Measurements from ENCODE around the gene DUSP18. TPM values are rescaled to one million over a fixed set of nuclear protein-coding genes. Genes with fewer than 3 reads are reported as not detected.
A peak's percentile ranks its signal among the peaks of the same experiment; 100 is the strongest.
"Not testable (repeated sequence)": the region's sequence is repeated elsewhere in the genome, so short reads cannot be mapped to it uniquely, and the experiment has no call there.

The DUSP18 gene
- total RNA-seq, result 1 to 10 TPM; 1.3 to 2.3 TPM
- polyA plus RNA-seq, result 1 to 10 TPM; 1.0 to 1.9 TPM

- peak within 1 kb of the TSS; percentile 44 to 77 (median 76) for H3K4me3 ChIP-seq (ENCODE audit: low read depth in 1 of 3, low read length in 3 of 3)
- no peaks in the 10 kb centered on the region for H3K27me3 ChIP-seq (ENCODE audit: control insufficient read depth in 4 of 4, insufficient read depth in 4 of 4, low read length in 3 of 4)
- peak within 1 kb of the TSS in 1 of 2 donors; percentile 32 for H3K9ac ChIP-seq (ENCODE audit: low read depth in 1 of 2, low read length in 2 of 2)
- TF ChIP-seq, protein P1, sequence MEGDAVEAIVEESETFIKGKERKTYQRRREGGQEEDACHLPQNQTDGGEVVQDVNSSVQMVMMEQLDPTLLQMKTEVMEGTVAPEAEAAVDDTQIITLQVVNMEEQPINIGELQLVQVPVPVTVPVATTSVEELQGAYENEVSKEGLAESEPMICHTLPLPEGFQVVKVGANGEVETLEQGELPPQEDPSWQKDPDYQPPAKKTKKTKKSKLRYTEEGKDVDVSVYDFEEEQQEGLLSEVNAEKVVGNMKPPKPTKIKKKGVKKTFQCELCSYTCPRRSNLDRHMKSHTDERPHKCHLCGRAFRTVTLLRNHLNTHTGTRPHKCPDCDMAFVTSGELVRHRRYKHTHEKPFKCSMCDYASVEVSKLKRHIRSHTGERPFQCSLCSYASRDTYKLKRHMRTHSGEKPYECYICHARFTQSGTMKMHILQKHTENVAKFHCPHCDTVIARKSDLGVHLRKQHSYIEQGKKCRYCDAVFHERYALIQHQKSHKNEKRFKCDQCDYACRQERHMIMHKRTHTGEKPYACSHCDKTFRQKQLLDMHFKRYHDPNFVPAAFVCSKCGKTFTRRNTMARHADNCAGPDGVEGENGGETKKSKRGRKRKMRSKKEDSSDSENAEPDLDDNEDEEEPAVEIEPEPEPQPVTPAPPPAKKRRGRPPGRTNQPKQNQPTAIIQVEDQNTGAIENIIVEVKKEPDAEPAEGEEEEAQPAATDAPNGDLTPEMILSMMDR (IDR thresholded peaks at IDR 0.05; ENCODE audit: low read depth, low read length, missing input control), result peak; percentile 20
- peak in 1 of 2 donors; percentile 5 for TF ChIP-seq RAD21 (IDR thresholded peaks at IDR 0.05)
- TF ChIP-seq YY1 (IDR thresholded peaks at IDR 0.05), result peak; percentile 68
- peak; percentile 32 for TF ChIP-seq SP1 (IDR thresholded peaks at IDR 0.05)
- no peak for TF ChIP-seq GABPA (IDR thresholded peaks at IDR 0.05 in 1 of 2, conservative IDR thresholded peaks at IDR 0.05 in 1 of 2)
- H3K9me3 ChIP-seq (ENCODE audit: control insufficient read depth in 4 of 4, low read length in 3 of 4), result no peaks in the 10 kb centered on the region
- H3K36me3 ChIP-seq (ENCODE audit: control insufficient read depth in 4 of 4, insufficient read depth in 3 of 4, low read depth in 1 of 4, low read length in 3 of 4), result peaks cover under 1 to 3% (median 2%) of the 10 kb centered on the region in 4 donors
- DNase-seq (ENCODE audit: low spot score), result peak; percentile 99
- H3K27ac ChIP-seq (ENCODE audit: low read depth in 1 of 2, low read length in 2 of 2), result no peak within 1 kb of the TSS
- WGBS, result under 1% methylated on average over 77 of the region's 77 CpGs
- peaks cover 2 to 19% (median 13%) of the 10 kb centered on the region in 4 donors for H3K4me1 ChIP-seq (ENCODE audit: control insufficient read depth in 4 of 4, insufficient read depth in 4 of 4, low read length in 3 of 4)
Measured at GRCh38 chr22:30667494-30668385, at the start of gene DUSP18. Gene DUSP18, minus strand, starts transcription at chr22:30667875. Its CDS starts 3,872 bp downstream, at chr22:30664003.

DNA sequence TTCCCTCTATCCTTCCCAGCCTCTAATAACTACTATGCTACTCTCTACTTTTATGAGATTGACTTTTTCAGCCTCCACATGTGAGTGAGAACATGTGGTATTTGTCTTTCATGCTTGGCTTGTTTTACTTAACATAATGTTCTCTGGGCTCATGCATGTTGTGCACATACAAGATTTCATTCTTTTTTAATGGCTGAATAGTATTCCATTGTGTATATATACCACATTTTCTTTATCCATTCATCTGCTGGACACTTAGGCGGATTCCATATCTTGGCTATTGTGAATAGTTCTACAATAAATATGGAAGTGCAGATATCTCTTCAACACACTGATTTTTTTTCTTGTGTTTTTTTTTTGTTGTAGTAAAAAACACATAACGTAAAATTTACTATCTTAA, 46.4 kb upstream of the DUSP18 start:
- no peak for DNase-seq (ENCODE audit: low spot score)
- no peak for TF ChIP-seq REST (IDR thresholded peaks at IDR 0.05)
- no peaks in the 10 kb centered on the region for H3K4me1 ChIP-seq (ENCODE audit: control insufficient read depth in 4 of 4, insufficient read depth in 4 of 4, low read length in 3 of 4)
- H3K9me3 ChIP-seq (ENCODE audit: control insufficient read depth in 4 of 4, low read length in 3 of 4), result no peaks in the 10 kb centered on the region
- no peak overlapping the region for H3K27ac ChIP-seq (ENCODE audit: low read depth in 1 of 2, low read length in 2 of 2)
- 99% methylated on average over 2 of the region's 2 CpGs for WGBS
- H3K4me3 ChIP-seq (ENCODE audit: low read depth in 1 of 3, low read length in 3 of 3), result no peak overlapping the region
- H3K9ac ChIP-seq (ENCODE audit: low read depth in 1 of 2, low read length in 2 of 2), result no peak overlapping the region
- H3K27me3 ChIP-seq (ENCODE audit: control insufficient read depth in 4 of 4, insufficient read depth in 4 of 4, low read length in 3 of 4), result no peaks in the 10 kb centered on the region
- H3K36me3 ChIP-seq (ENCODE audit: control insufficient read depth in 4 of 4, insufficient read depth in 3 of 4, low read depth in 1 of 4, low read length in 3 of 4), result no peaks in the 10 kb centered on the region

DNA sequence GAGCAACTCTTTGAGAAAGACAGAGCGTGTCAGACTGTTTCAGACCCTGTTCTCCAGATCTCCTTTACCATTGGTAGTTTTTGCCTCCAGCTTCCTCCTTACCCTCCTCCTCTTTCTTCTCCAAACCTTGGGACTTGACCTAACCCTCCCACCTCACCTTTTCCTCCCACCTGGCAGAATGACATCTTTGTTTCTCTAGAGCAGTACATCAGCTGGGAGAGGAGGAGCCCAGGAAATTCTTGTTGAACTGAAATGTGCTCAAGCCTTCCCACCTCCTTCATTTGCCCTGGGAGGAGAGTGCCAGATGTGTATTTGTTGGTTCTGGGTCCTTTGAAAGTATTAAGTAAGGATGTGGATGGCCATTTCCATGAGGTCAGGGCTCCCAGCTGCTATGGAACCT, 44.4 kb upstream of the DUSP18 start:
- H3K27me3 ChIP-seq (ENCODE audit: control insufficient read depth in 4 of 4, insufficient read depth in 4 of 4, low read length in 3 of 4), result no peaks in the 10 kb centered on the region
- H3K9ac ChIP-seq (ENCODE audit: low read depth in 1 of 2, low read length in 2 of 2), result no peak overlapping the region
- no peak for DNase-seq (ENCODE audit: low spot score)
- H3K36me3 ChIP-seq (ENCODE audit: control insufficient read depth in 4 of 4, insufficient read depth in 3 of 4, low read depth in 1 of 4, low read length in 3 of 4), result no peaks in the 10 kb centered on the region
- no peak overlapping the region for H3K4me3 ChIP-seq (ENCODE audit: low read depth in 1 of 3, low read length in 3 of 3)
- H3K4me1 ChIP-seq (ENCODE audit: control insufficient read depth in 4 of 4, insufficient read depth in 4 of 4, low read length in 3 of 4), result no peaks in the 10 kb centered on the region
- H3K27ac ChIP-seq (ENCODE audit: low read depth in 1 of 2, low read length in 2 of 2), result no peak overlapping the region
- no peaks in the 10 kb centered on the region for H3K9me3 ChIP-seq (ENCODE audit: control insufficient read depth in 4 of 4, low read length in 3 of 4)
- 98% methylated on average over 1 of the region's 1 CpG for WGBS
- TF ChIP-seq SP1 (IDR thresholded peaks at IDR 0.05) (no peak), RAD21 (IDR thresholded peaks at IDR 0.05) (no peak), FOXA1 (IDR thresholded peaks at IDR 0.05) (no peak), JUND (IDR thresholded peaks at IDR 0.05) (no peak), HNF4G (IDR thresholded peaks at IDR 0.05) (no peak)
- TF ChIP-seq, protein P2, sequence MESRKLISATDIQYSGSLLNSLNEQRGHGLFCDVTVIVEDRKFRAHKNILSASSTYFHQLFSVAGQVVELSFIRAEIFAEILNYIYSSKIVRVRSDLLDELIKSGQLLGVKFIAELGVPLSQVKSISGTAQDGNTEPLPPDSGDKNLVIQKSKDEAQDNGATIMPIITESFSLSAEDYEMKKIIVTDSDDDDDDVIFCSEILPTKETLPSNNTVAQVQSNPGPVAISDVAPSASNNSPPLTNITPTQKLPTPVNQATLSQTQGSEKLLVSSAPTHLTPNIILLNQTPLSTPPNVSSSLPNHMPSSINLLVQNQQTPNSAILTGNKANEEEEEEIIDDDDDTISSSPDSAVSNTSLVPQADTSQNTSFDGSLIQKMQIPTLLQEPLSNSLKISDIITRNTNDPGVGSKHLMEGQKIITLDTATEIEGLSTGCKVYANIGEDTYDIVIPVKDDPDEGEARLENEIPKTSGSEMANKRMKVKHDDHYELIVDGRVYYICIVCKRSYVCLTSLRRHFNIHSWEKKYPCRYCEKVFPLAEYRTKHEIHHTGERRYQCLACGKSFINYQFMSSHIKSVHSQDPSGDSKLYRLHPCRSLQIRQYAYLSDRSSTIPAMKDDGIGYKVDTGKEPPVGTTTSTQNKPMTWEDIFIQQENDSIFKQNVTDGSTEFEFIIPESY (IDR thresholded peaks at IDR 0.05), result no peak

- H3K9me3 ChIP-seq (ENCODE audit: control insufficient read depth in 4 of 4, low read length in 3 of 4); H3K36me3 ChIP-seq (ENCODE audit: control insufficient read depth in 4 of 4, insufficient read depth in 3 of 4, low read depth in 1 of 4, low read length in 3 of 4); H3K27ac ChIP-seq (ENCODE audit: low read depth in 1 of 2, low read length in 2 of 2); H3K4me1 ChIP-seq (ENCODE audit: control insufficient read depth in 4 of 4, insufficient read depth in 4 of 4, low read length in 3 of 4); H3K27me3 ChIP-seq (ENCODE audit: control insufficient read depth in 4 of 4, insufficient read depth in 4 of 4, low read length in 3 of 4); H3K4me3 ChIP-seq (ENCODE audit: low read depth in 1 of 3, low read length in 3 of 3); H3K9ac ChIP-seq (ENCODE audit: low read depth in 1 of 2, low read length in 2 of 2); DNase-seq (ENCODE audit: low spot score): not testable (repeated sequence)
- WGBS, result 88% methylated on average over 6 of the region's 6 CpGs
Measured at GRCh38 chr22:30709980-30710379, 42.3 kb upstream of the DUSP18 start.

Data from liver (tissue), 9 donors.